HUES64 (cell line): ENCODE data around the gene HNRNPA2B1.
"Not testable (repeated sequence)": the region's sequence is repeated elsewhere in the genome, so short reads cannot be mapped to it uniquely, and the experiment has no call there.

Source experiments
- H3K27ac ChIP-seq: 2 replicates; pipeline ENCODE4 v1.7.0; 2013; ENCODE audit warnings: low read depth, low read length, inconsistent platforms
- H3K27me3 ChIP-seq: 2 replicates; pipeline ENCODE4 v1.6.1; 2013; ENCODE audit warnings: mild to moderate bottlenecking, low read length; ENCODE audit not compliant: insufficient read depth
- H3K36me3 ChIP-seq: 2 replicates; pipeline ENCODE4 v1.6.1; 2013; ENCODE audit warnings: mild to moderate bottlenecking, low read length; ENCODE audit not compliant: insufficient read depth
- H3K4me1 ChIP-seq: 2 replicates; pipeline ENCODE4 v1.6.1; 2013; ENCODE audit warnings: mild to moderate bottlenecking, low read length, moderate library complexity; ENCODE audit not compliant: insufficient read depth
- H3K4me3 ChIP-seq: 2 replicates; pipeline ENCODE4 v1.5.1; 2013; ENCODE audit warnings: mild to moderate bottlenecking, low read length, moderate library complexity
- H3K9ac ChIP-seq: 2 replicates; pipeline ENCODE4 v1.6.1; 2013; ENCODE audit warnings: mild to moderate bottlenecking, low read depth, low read length
- H3K9me3 ChIP-seq: 2 replicates; pipeline ENCODE4 v1.6.1; 2013; ENCODE audit warnings: low read depth, low read length; ENCODE audit not compliant: insufficient read depth
- WGBS: fragments of 150-250, 120-280 bp; methylation state at CpG from one replicate; pipeline ENCODE4 v1.1.7; 2013; ENCODE audit warnings: missing lambda C conversion rate; 5-methylcytosine and 5-hydroxymethylcytosine counted together

Gene HNRNPA2B1

DNA sequence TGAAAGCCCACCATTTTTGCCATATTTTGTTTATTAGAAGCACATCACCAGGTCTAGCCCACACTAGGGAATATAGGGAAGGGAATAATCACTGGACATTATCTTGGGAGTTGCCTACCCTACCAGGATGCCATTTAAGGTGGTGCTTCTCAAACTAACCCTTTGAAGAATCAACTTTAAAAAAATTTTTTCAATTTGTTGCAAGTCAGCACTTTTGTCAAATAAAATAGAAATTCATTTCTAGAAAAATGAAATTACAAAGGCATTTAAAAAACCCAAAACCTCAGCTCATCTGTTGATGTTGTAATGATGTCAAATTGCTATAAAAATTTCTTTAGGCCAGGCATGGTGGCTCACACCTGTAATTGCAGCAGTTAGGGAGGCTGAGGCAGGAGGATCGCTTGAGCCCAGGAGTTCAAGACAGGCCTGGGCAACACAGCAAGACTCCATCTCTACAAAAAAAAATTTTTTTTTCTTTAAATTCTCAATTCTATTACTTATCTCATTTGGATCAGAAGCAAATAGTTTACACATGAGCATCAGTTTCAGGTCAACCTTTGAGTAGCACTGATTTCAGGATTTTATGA lies 51.1 kb downstream of the HNRNPA2B1 start:
- Histone ChIP-seq H3K27me3 (peaks cover 13% of the 10 kb centered on the region; the same call in 1 of the 2 replicates), H3K27ac (no peak overlapping the region), H3K9ac (no peak overlapping the region), H3K9me3 (peaks cover 5% of the 10 kb centered on the region), H3K4me3 (no peak overlapping the region), H3K4me1 (peaks cover 20% of the 10 kb centered on the region), H3K36me3 (no peaks in the 10 kb centered on the region)
- 100% methylated on average over 1 of the region's 1 CpG for WGBS

DNA sequence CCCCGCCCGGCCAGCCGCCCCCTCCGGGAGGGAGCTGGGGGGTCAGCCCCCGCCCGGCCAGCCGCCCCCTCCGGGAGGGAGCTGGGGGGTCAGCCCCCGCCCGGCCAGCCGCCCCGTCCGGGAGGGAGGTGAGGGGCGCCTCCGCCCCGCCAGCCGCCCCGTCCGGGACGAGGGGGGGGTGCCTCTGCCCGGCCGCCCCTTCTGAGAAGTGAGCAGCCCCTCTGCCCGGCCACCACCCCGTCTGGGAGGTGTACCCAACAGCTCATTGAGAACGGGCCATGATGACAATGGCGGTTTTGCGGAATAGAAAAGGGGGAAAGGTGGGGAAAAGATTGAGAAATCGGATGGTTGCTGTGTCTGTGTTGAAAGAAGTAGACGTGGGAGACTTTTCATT lies 52.2 kb downstream of the HNRNPA2B1 start:
- WGBS, result 91% methylated on average over 29 of the region's 29 CpGs
- H3K9ac ChIP-seq, H3K27me3 ChIP-seq, H3K36me3 ChIP-seq, H3K27ac ChIP-seq, H3K9me3 ChIP-seq, H3K4me3 ChIP-seq: not testable (repeated sequence)
- peaks cover 16% of the 10 kb centered on the region for H3K4me1 ChIP-seq

DNA sequence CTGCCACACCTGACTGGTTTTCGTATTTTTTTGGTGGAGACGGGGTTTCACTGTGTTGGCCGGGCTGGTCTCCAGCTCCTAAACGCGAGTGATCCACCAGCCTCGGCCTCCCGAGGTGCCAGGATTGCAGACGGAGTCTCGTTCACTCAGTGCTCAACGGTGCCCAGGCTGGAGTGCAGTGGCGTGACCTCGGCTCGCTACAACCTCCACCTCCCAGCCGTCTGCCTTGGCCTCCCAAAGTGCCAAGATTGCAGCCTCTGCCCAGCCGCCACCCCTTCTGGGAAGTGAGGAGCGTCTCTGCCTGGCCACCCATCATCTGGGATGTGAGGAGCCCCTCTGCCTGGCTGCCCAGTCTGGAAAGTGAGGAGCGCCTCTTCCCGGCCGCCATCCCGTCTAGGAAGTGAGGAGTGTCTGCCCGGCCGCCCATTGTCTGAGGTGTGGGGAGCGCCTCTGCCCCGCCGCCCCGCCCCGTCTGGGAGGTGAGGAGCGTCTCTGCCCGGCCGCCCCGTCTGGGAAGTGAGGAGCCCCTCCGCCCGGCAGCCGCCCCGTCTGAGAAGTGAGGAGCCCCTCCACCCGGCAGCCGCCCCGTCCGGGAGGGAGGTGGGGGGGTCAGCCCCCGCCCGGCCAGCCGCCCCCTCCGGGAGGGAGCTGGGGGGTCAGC lies 52.8 kb downstream of the HNRNPA2B1 start:
- H3K27ac ChIP-seq, H3K9me3 ChIP-seq, H3K36me3 ChIP-seq, H3K4me3 ChIP-seq, H3K27me3 ChIP-seq, H3K9ac ChIP-seq: not testable (repeated sequence)
- WGBS, result 94% methylated on average over 42 of the region's 43 CpGs
- peaks cover 16% of the 10 kb centered on the region for H3K4me1 ChIP-seq

DNA sequence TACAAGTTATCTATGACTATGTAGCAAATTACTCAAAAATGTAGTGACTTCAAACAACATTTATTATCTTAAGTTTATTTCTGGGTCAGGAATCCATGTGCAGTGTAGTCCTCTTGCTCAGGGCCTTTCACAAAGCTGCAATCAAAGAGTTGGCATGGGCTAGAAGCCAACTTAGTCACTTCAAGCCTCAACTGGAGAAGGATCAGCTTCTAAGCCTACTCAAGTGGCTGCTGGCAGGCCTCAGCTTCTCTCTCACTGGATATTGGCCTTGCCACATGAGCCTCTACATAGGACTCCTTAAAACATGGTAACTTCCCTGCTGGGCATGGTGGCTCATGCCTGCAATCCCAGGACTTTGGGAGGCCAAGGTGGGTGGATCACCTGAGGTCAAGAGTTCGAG lies 53.5 kb downstream of the HNRNPA2B1 start:
- 100% methylated on average over 1 of the region's 1 CpG for WGBS

DNA sequence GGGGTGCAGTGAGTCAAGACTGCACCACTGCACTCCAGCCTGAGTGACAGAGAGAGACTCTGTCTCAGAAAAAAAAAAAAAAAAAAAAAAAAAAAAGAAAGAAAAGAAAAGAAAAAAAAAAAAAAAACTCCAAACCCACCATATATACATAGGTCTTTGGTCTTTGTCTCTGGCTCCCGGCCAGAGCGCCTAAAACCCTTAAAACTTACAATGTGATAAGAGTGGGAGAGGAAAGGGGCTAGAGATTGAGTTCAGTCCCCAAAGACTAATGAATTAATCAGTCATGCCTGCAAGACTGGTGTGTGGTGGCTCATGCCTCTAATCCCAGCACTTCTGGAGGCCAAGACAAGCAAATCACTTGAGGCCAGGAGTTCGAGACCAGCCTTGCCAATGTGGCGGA lies 55.3 kb downstream of the HNRNPA2B1 start:
- WGBS, result 80% methylated on average over 1 of the region's 4 CpGs
- H3K4me1 ChIP-seq, result no peaks in the 10 kb centered on the region
- no peak overlapping the region for H3K4me3 ChIP-seq
- H3K36me3 ChIP-seq, result no peaks in the 10 kb centered on the region
- H3K9me3 ChIP-seq, result peaks cover 5% of the 10 kb centered on the region
- H3K27ac ChIP-seq, result no peak overlapping the region
- no peaks in the 10 kb centered on the region for H3K27me3 ChIP-seq
- H3K9ac ChIP-seq, result no peak overlapping the region

More for the DNA sequence above, 53.5 kb downstream of the HNRNPA2B1 start:
- no peaks in the 10 kb centered on the region for H3K27me3 ChIP-seq
- peaks cover 5% of the 10 kb centered on the region for H3K9me3 ChIP-seq
- no peaks in the 10 kb centered on the region for H3K36me3 ChIP-seq
- H3K4me3 ChIP-seq, result no peak overlapping the region
- peaks cover 16% of the 10 kb centered on the region for H3K4me1 ChIP-seq
- no peak overlapping the region for H3K27ac ChIP-seq
- no peak overlapping the region for H3K9ac ChIP-seq

DNA sequence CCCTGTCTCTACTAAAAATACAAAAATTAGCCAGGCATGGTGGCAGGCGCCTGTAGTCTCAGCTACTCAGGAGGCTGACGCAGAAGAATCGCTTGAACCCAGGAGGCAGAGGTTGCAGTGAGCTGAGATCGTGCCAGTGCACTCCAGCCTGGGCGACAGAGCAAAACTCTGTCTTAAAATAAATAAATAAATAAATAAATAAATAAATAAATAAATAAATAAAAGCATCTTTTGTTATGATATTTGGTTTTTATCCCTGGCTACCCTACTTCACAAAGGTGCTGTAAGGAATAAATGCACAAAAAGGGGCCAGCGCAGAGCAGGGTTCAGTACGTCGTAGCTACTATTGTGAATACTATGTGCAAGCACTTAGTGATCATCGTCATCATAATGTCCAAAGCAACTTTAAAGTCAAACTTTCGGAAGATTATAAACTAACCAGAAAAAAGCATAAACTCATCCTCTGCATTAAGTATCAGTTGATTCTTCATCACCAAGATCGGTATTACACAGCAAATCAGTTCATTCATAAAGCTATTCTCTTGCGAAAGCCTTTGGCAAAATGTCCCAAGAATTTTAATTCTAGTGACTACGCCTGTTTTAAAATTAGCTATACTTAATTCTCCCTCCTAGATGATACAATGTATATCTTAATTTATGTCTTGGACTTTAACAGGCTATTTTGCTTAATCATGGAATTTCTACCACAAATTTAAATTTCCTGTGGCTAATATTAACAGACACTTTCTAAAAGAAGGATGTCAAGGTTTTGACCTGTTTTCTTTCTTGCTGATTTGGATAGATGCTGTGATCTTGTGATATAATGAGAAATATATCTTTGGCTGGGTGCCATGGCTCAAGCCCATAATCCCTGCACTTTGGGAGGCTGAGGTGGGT lies 56.1 kb downstream of the HNRNPA2B1 start:
- H3K27ac ChIP-seq, result no peak overlapping the region
- 96% methylated on average over 12 of the region's 13 CpGs for WGBS
- H3K4me1 ChIP-seq, result no peaks in the 10 kb centered on the region
- no peak overlapping the region for H3K9ac ChIP-seq
- peaks cover 5% of the 10 kb centered on the region for H3K9me3 ChIP-seq
- no peak overlapping the region for H3K4me3 ChIP-seq
- no peaks in the 10 kb centered on the region for H3K36me3 ChIP-seq
- no peaks in the 10 kb centered on the region for H3K27me3 ChIP-seq

DNA sequence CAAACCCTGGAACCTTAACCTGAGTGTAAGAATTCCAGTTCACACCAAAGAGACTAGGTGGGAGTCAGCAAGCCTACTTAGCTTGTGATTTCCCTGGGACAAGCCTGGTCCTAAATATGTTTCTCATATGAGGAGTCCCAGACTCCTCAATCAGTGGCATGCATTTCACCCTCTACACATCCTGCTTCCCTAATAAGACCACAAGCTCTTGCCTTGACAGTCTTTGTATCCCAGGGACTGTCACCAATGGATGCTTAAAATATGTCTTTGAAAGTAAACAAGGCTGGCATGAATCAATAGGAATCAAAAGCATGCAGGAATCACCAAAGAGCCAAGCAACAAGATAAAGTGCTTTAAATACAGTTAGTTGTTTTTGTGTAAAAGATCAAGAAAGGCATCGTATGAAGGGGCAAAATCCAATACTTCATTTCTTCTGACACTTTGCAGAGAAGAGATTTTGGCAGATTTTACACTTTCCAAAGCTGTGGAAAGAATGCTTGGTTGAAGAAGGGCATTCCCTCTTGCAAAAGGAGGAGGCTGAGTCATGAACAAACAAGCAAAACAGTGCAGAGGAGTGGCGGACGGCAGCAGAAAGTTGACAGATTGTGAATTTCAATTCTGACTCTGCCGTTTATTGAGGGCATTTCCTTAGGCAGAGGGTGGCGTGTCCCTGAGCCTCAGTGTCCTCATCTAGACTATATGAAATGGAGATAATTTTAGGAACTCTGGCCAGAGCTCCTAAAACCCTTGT lies 57.1 kb downstream of the HNRNPA2B1 start:
- H3K36me3 ChIP-seq, result no peaks in the 10 kb centered on the region
- no peaks in the 10 kb centered on the region for H3K27me3 ChIP-seq
- H3K9me3 ChIP-seq, result peaks cover 5% of the 10 kb centered on the region
- no peaks in the 10 kb centered on the region for H3K4me1 ChIP-seq
- H3K27ac ChIP-seq, result no peak overlapping the region
- H3K9ac ChIP-seq, result no peak overlapping the region
- no peak overlapping the region for H3K4me3 ChIP-seq
- 88% methylated on average over 5 of the region's 5 CpGs for whole genome bisulfite sequencing

DNA sequence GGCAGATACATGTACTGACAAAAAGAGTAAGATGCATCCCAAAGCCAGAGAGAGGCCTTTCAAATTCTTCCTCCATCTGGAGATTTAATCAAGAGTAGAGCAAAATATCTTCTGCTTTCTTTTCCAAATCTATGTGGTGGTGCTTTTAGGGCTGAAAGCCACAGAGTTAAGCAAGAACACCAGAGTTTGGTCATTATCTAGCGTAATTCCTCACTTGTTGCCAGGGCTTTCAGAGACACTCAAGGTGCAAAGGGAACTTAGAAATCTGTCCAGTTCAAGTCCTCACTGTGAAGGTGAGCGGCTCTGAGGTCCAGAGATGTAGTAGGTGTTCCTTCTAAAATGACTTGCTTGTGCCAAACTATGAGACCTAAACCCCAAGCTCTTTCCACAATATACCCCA lies 59.5 kb downstream of the HNRNPA2B1 start:
- Histone ChIP-seq H3K36me3 (no peaks in the 10 kb centered on the region), H3K27ac (no peak overlapping the region), H3K27me3 (no peaks in the 10 kb centered on the region), H3K9ac (no peak overlapping the region), H3K9me3 (no peaks in the 10 kb centered on the region), H3K4me1 (no peaks in the 10 kb centered on the region), H3K4me3 (no peak overlapping the region)
- WGBS, result over 99% methylated on average over 2 of the region's 2 CpGs

DNA sequence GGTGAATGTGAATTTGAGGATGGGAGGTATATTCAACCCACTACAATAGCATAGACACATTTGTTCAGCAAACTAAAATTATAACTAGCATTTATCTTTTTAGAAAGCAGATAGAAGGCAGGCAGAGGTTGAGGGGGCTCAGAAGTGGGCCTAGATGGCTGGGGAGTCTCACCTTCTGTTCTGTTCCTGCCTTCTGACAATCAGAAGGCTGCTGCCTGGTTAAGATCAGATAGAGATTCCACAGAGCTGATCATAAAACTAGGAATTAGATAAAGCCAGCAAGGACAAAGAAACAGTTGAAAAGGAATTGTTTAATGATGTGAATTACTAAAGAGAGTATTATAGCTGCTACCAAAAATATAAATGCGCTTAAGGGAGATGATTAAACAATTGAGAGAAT lies 60.2 kb downstream of the HNRNPA2B1 start:
- Histone ChIP-seq H3K27me3 (no peaks in the 10 kb centered on the region), H3K9me3 (no peaks in the 10 kb centered on the region), H3K4me1 (no peaks in the 10 kb centered on the region), H3K4me3 (no peak overlapping the region), H3K36me3 (no peaks in the 10 kb centered on the region), H3K9ac (no peak overlapping the region), H3K27ac (no peak overlapping the region)
- 100% methylated on average over 1 of the region's 1 CpG for WGBS
